IMR-90 (cell line): ENCODE results near the gene RHOD. TPM values are rescaled to one million over a fixed set of nuclear protein-coding genes. Genes with fewer than 3 reads are reported as not detected.

Experiments
- ATAC-seq: fragments of 200-7000 bp; cut with Tn5 transposase; 2 replicates; pipeline ENCODE4 v1.9.1; 2020; ENCODE audit warnings: low read depth, mild to moderate bottlenecking, moderate library complexity
- BruUV-seq: library from RNA; stranded (reverse); fragments of 400-500 nt; replicated peaks from 2 replicates; lab custom pipeline; 2021; lab: Mats Ljungman, UMichigan
- CTCF ChIA-PET: fragments of 300-600 bp; formaldehyde crosslinking; extraction: SDS; loops from one replicate; lab custom pipeline; 2021; ENCODE audit warnings: antibody characterized with exemption; lab: Yijun Ruan, JAX
- POLR2A ChIA-PET: fragments of 300-600 bp; sonication (Branson Sonifier 250); formaldehyde crosslinking; loops from one replicate; lab custom pipeline; 2022; ENCODE audit warnings: antibody characterized with exemption; ENCODE audit not compliant: unreplicated experiment; lab: Charles Lee
- DNase-seq: peaks from one replicate; pipeline ENCODE4 v3.0.0; 2013
- H2AFZ ChIP-seq: replicated peaks from 2 replicates; pipeline ENCODE3; 2013; ENCODE audit warnings: low read length, mild to moderate bottlenecking; ENCODE audit not compliant: poor library complexity
- H2AK5ac ChIP-seq: 2 replicates; pipeline ENCODE4 v1.6.1; 2013; ENCODE audit warnings: low read depth, low read length, inconsistent platforms
- H2AK9ac ChIP-seq: replicated peaks from 2 replicates; pipeline ENCODE3; 2013; ENCODE audit warnings: mild to moderate bottlenecking, low read depth, low read length, moderate library complexity; ENCODE audit not compliant: poor library complexity
- H2BK120ac ChIP-seq: 2 replicates; pipeline ENCODE4 v1.6.1; 2013; ENCODE audit warnings: low read depth, low read length, inconsistent platforms
- H2BK15ac ChIP-seq: 3 replicates; pipeline ENCODE4 v1.6.1; 2013; ENCODE audit warnings: low read depth, low read length, inconsistent platforms
- H2BK20ac ChIP-seq: 2 replicates; pipeline ENCODE4 v1.6.1; 2013; ENCODE audit warnings: low read depth, mild to moderate bottlenecking, inconsistent platforms, low read length, moderate library complexity
- H2BK5ac ChIP-seq: 2 replicates; pipeline ENCODE4 v1.6.1; 2013; ENCODE audit warnings: mild to moderate bottlenecking, low read depth, low read length, inconsistent platforms; ENCODE audit not compliant: poor library complexity, severe bottlenecking
- H3K14ac ChIP-seq: replicated peaks from 2 replicates; pipeline ENCODE4 v1.6.1; 2013; ENCODE audit warnings: low read depth, low read length, inconsistent platforms
- H3K18ac ChIP-seq: 2 replicates; pipeline ENCODE4 v1.6.1; 2013; ENCODE audit warnings: low read depth, low read length, control low read depth
- H3K23ac ChIP-seq: 2 replicates; pipeline ENCODE4 v1.6.1; 2013; ENCODE audit warnings: low read depth, low read length, inconsistent platforms
- H3K27ac ChIP-seq: 2 replicates; pipeline ENCODE4 v1.5.1; 2013; ENCODE audit warnings: mild to moderate bottlenecking, control low read depth, low read length; ENCODE audit not compliant: insufficient read depth
- H3K27me3 ChIP-seq: 2 replicates; pipeline ENCODE4 v1.6.1; 2013; ENCODE audit warnings: low read length; ENCODE audit not compliant: control insufficient read depth, insufficient read depth
- H3K36me3 ChIP-seq: 2 replicates; pipeline ENCODE4 v1.6.1; 2013; ENCODE audit warnings: low read length, mixed read lengths; ENCODE audit not compliant: control insufficient read depth, insufficient read depth
- H3K4ac ChIP-seq: 2 replicates; pipeline ENCODE4 v1.6.1; 2013; ENCODE audit warnings: low read depth, low read length, inconsistent platforms
- H3K4me1 ChIP-seq: 2 replicates; pipeline ENCODE4 v1.6.1; 2013; ENCODE audit warnings: low read length, mixed read lengths; ENCODE audit not compliant: control insufficient read depth, insufficient read depth
- H3K4me2 ChIP-seq: 2 replicates; pipeline ENCODE4 v1.6.1; 2013; ENCODE audit warnings: low read depth, mild to moderate bottlenecking, control low read depth, low read length, moderate library complexity
- H3K4me3 ChIP-seq: 2 replicates; pipeline ENCODE4 v1.5.1; 2013; ENCODE audit warnings: low read depth, mild to moderate bottlenecking, control low read depth, low read length, moderate library complexity; ENCODE audit not compliant: insufficient read depth
- H3K56ac ChIP-seq: 2 replicates; pipeline ENCODE4 v1.6.1; 2013; ENCODE audit warnings: low read length, inconsistent platforms; ENCODE audit not compliant: insufficient read depth; ENCODE audit errors: extremely low read depth
- H3K79me1 ChIP-seq, 2 experiments: 2 replicates each; pipeline ENCODE4 v1.6.1; 2013; ENCODE audit warnings: low read length in 2 of 2, inconsistent platforms in 1 of 2, low read depth in 1 of 2
- H3K9ac ChIP-seq: 2 replicates; pipeline ENCODE4 v1.6.1; 2013; ENCODE audit warnings: low read depth, low read length, control low read depth
- H3K9me1 ChIP-seq: 2 replicates; pipeline ENCODE4 v1.6.1; 2013; ENCODE audit warnings: low read length, inconsistent platforms; ENCODE audit not compliant: insufficient read depth
- H3K9me3 ChIP-seq: 2 replicates; pipeline ENCODE4 v1.6.1; 2013; ENCODE audit warnings: low read length; ENCODE audit not compliant: control insufficient read depth, insufficient read depth
- H4K20me1 ChIP-seq: 2 replicates; pipeline ENCODE4 v1.6.1; 2013; ENCODE audit warnings: low read length, inconsistent platforms; ENCODE audit not compliant: insufficient read depth
- H4K5ac ChIP-seq: 2 replicates; pipeline ENCODE4 v1.6.1; 2013; ENCODE audit warnings: mild to moderate bottlenecking, low read depth, low read length, control low read depth
- H4K8ac ChIP-seq, 2 experiments: 2 replicates each; pipeline ENCODE4 v1.6.1; 2013; ENCODE audit warnings: low read depth in 2 of 2, low read length in 2 of 2, control low read depth in 1 of 2, inconsistent platforms in 1 of 2
- H4K91ac ChIP-seq: 2 replicates; pipeline ENCODE4 v1.6.1; 2013; ENCODE audit warnings: low read depth, low read length, inconsistent platforms; ENCODE audit not compliant: insufficient read depth
- BHLHE40 ChIP-seq: fragments of 150-350 bp; IDR thresholded peaks from 2 replicates; pipeline ENCODE4 v1.6.1; 2016; ENCODE audit warnings: mild to moderate bottlenecking, low read depth, low read length
- CEBPB ChIP-seq: IDR thresholded peaks from 2 replicates; pipeline ENCODE4 v1.6.1; 2012; ENCODE audit warnings: low read depth, low read length, improper control_type of control experiment
- MAFK ChIP-seq: IDR thresholded peaks from 2 replicates; pipeline ENCODE4 v1.6.1; 2012; ENCODE audit warnings: low read depth, low read length, improper control_type of control experiment
- MAZ ChIP-seq: IDR thresholded peaks from 2 replicates; pipeline ENCODE4 v1.6.1; 2012; ENCODE audit warnings: low read depth, mild to moderate bottlenecking, low read length, improper control_type of control experiment, moderate library complexity, borderline replicate concordance
- NFE2L2 ChIP-seq: fragments of 150-350 bp; IDR thresholded peaks from 2 replicates; pipeline ENCODE4 v1.6.1; 2016; ENCODE audit warnings: low read depth, mild to moderate bottlenecking, low read length
- POLR2A ChIP-seq: IDR thresholded peaks from 2 replicates; pipeline ENCODE4 v1.6.1; 2012; ENCODE audit warnings: mild to moderate bottlenecking, low read depth, low read length
- WGBS, 2 experiments: methylation state at CpG; one replicate each; pipeline versions ENCODE4 v1.1.5 to v1.1.7; 2013; ENCODE audit warnings: missing lambda C conversion rate in 2 of 2; ENCODE audit not compliant: insufficient read length in 1 of 2; ENCODE audit errors: extremely low coverage in 2 of 2; 5-methylcytosine and 5-hydroxymethylcytosine counted together
- dilution Hi-C: fragments of 300-500 bp; cut with HindIII; formaldehyde crosslinking; loops from one replicate; pipeline ENCODE4 v1.14.3; 2018; ENCODE audit warnings: low sequenced_read_pairs; ENCODE audit not compliant: unreplicated experiment
- in situ Hi-C: fragments of 300-500 bp; cut with MboI; formaldehyde crosslinking; loops from 3 replicates; pipeline ENCODE4 v1.14.3; 2019; ENCODE audit warnings: low sequenced_read_pairs, inconsistent platforms, mixed read lengths
- intact Hi-C: fragments of 100-400 bp; cut with micrococcal nuclease; formaldehyde crosslinking; loops from 2 replicates; pipeline ENCODE4 v1.10.0; 2022
- polyA plus RNA-seq, 3 experiments: library from polyadenylated mRNA; depleted of rRNA; stranded (reverse); fragments of >200 nt; gene quantifications; 2 replicates each; pipeline ENCODE4 v1.2.3, GENCODE V29; 2012; ENCODE audit warnings: low replicate concordance in 1 of 3
- total RNA-seq: library from RNA; depleted of rRNA; stranded (reverse); fragments of >200 nt; gene quantifications from 2 replicates; pipeline ENCODE4 v1.2.3, GENCODE V29; 2012
- TF ChIP-seq, protein P1 (sequence below): conservative IDR thresholded peaks from 2 replicates; pipeline ENCODE4 v1.5.1; 2012; ENCODE audit warnings: mild to moderate bottlenecking, low read depth, low read length, improper control_type of control experiment
- TF ChIP-seq, protein P2 (sequence below): fragments of 150-350 bp; IDR thresholded peaks from 2 replicates; pipeline ENCODE4 v1.6.1; 2016; ENCODE audit warnings: low read depth, mild to moderate bottlenecking, low read length, moderate library complexity, borderline replicate concordance

RHOD gene
- total and polyA plus RNA-seq, 2 of the 4 experiments (the other 2 are of a cell fraction): 4.7 to 10.9 TPM

DNA sequence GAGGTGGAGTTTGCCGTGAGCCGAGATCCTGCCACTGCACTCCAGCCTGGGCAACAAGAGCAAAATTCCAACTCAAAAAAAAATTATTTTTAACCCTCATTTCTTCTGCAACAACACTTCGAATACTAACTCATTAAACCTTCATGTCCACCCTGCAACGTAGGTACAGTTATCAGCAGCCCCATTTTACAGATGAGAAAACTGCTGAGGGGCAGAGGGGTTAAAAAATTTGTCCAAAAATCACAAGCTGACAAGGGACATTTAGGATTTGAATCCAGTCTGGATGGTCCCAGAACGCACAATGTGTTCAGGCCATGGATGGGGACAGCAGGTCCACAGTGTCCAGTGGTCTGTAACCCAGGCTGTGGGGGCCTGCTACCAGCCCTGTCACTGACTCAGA lies 29.0 kb downstream of the RHOD start:
- TF ChIP-seq BHLHE40 (no peak), MAFK (no peak), CEBPB (no peak), POLR2A (no peak), MAZ (no peak), NFE2L2 (no peak)
- TF ChIP-seq, protein P1, sequence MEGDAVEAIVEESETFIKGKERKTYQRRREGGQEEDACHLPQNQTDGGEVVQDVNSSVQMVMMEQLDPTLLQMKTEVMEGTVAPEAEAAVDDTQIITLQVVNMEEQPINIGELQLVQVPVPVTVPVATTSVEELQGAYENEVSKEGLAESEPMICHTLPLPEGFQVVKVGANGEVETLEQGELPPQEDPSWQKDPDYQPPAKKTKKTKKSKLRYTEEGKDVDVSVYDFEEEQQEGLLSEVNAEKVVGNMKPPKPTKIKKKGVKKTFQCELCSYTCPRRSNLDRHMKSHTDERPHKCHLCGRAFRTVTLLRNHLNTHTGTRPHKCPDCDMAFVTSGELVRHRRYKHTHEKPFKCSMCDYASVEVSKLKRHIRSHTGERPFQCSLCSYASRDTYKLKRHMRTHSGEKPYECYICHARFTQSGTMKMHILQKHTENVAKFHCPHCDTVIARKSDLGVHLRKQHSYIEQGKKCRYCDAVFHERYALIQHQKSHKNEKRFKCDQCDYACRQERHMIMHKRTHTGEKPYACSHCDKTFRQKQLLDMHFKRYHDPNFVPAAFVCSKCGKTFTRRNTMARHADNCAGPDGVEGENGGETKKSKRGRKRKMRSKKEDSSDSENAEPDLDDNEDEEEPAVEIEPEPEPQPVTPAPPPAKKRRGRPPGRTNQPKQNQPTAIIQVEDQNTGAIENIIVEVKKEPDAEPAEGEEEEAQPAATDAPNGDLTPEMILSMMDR: no peak
- TF ChIP-seq, protein P2, sequence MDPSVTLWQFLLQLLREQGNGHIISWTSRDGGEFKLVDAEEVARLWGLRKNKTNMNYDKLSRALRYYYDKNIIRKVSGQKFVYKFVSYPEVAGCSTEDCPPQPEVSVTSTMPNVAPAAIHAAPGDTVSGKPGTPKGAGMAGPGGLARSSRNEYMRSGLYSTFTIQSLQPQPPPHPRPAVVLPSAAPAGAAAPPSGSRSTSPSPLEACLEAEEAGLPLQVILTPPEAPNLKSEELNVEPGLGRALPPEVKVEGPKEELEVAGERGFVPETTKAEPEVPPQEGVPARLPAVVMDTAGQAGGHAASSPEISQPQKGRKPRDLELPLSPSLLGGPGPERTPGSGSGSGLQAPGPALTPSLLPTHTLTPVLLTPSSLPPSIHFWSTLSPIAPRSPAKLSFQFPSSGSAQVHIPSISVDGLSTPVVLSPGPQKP: no peak
- H2BK120ac ChIP-seq: no peak overlapping the region
- no peak overlapping the region for H2AK9ac ChIP-seq
- no peaks in the 10 kb centered on the region for H4K20me1 ChIP-seq
- CTCF ChIA-PET: no interaction called here
- H3K79me1 ChIP-seq: no peaks in the 10 kb centered on the region
- no peak overlapping the region for H3K14ac ChIP-seq
- DNase-seq: no peak
- POLR2A ChIA-PET: no interaction called here
- no peak overlapping the region for H3K4me2 ChIP-seq
- H2AK5ac ChIP-seq: no peak overlapping the region
- WGBS, 2 experiments: 85 to 100% methylated on average over 1 to 2 of the region's 5 CpGs
- H3K4ac ChIP-seq: no peak overlapping the region
- no peak overlapping the region for H4K5ac ChIP-seq
- dilution Hi-C loops: no loop called here
- no peak overlapping the region for H3K23ac ChIP-seq
- no peak overlapping the region for H3K4me3 ChIP-seq
- no peaks in the 10 kb centered on the region for H3K27me3 ChIP-seq
- no peak overlapping the region for H4K91ac ChIP-seq
- no peak for ATAC-seq
- no peak overlapping the region for H3K27ac ChIP-seq
- H3K9ac ChIP-seq: no peak overlapping the region
- no peak overlapping the region for H4K8ac ChIP-seq
- in situ Hi-C loops: loop anchor here (10.0 kb wide), 1 partner anchor 229 kb away; no protein-coding TSS in a partner anchor
- H2AFZ ChIP-seq: no peak overlapping the region
- H3K36me3 ChIP-seq: no peaks in the 10 kb centered on the region
- H3K56ac ChIP-seq: no peak overlapping the region
- no peaks in the 10 kb centered on the region for H3K9me3 ChIP-seq
- H2BK20ac ChIP-seq: no peak overlapping the region
- intact Hi-C loops: no loop called here
- BruUV-seq: no TSS peak
- H3K9me1 ChIP-seq: no peaks in the 10 kb centered on the region
- H3K18ac ChIP-seq: no peak overlapping the region
- no peak overlapping the region for H2BK5ac ChIP-seq
- H2BK15ac ChIP-seq: no peak overlapping the region
- no peaks in the 10 kb centered on the region; the same call in 1 of the 2 replicates for H3K4me1 ChIP-seq
